ENCODE results near the gene CTXN3. TPM values are rescaled to one million over a fixed set of nuclear protein-coding genes. Genes with fewer than 3 reads are reported as not detected.

CTXN3 gene
- total RNA-seq, 1 experiment from 2014 or later = not detected

DNA sequence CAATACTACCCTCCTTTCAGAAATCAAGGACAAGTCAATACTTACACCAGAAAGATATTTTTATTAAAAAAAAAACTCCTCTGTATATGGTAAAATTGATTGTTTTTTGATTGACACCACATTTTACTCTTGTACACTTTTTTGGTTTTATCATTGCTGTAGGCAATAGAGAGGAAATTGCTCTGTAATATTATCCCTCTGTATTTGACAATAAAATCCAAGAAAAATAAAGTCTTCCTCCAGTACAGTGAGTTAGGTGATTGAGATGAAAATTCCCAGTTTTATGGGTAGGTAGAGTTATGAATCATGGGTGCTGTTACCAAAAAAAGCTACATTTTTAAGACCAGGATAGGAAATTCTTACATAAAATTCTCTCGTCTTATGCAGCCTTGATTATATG, 31.7 kb downstream of the CTXN3 start:
- ATAC-seq = no peak
- DNase-seq (ENCODE audit: low read depth, low spot score) = no peak
- no TSS peak for BruUV-seq (replicated peaks)
- POLR2A ChIA-PET = interaction anchor here (0.7 kb wide), 1 partner anchor 44 kb away, joined by 4 read pairs; no protein-coding TSS in a partner anchor
- H3K9me3 ChIP-seq (ENCODE audit: control insufficient read depth, insufficient read depth, low read depth, low read length) = no peaks in the 10 kb centered on the region
- TF ChIP-seq TCF7L2 (IDR thresholded peaks at IDR 0.05; ENCODE audit: low read depth, low read length) (no peak), SIN3A (IDR thresholded peaks at IDR 0.05; ENCODE audit: borderline replicate concordance, insufficient read depth, low read depth, low read length) (no peak)
- TF ChIP-seq, protein P1, sequence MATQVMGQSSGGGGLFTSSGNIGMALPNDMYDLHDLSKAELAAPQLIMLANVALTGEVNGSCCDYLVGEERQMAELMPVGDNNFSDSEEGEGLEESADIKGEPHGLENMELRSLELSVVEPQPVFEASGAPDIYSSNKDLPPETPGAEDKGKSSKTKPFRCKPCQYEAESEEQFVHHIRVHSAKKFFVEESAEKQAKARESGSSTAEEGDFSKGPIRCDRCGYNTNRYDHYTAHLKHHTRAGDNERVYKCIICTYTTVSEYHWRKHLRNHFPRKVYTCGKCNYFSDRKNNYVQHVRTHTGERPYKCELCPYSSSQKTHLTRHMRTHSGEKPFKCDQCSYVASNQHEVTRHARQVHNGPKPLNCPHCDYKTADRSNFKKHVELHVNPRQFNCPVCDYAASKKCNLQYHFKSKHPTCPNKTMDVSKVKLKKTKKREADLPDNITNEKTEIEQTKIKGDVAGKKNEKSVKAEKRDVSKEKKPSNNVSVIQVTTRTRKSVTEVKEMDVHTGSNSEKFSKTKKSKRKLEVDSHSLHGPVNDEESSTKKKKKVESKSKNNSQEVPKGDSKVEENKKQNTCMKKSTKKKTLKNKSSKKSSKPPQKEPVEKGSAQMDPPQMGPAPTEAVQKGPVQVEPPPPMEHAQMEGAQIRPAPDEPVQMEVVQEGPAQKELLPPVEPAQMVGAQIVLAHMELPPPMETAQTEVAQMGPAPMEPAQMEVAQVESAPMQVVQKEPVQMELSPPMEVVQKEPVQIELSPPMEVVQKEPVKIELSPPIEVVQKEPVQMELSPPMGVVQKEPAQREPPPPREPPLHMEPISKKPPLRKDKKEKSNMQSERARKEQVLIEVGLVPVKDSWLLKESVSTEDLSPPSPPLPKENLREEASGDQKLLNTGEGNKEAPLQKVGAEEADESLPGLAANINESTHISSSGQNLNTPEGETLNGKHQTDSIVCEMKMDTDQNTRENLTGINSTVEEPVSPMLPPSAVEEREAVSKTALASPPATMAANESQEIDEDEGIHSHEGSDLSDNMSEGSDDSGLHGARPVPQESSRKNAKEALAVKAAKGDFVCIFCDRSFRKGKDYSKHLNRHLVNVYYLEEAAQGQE (IDR thresholded peaks at IDR 0.05; ENCODE audit: insufficient read depth in 1 of 2, low read depth in 2 of 2, low read length in 1 of 2) = no peak
- in situ Hi-C loops (cut with HindIII; ENCODE audit: low pct_unique_long_range_greater_than_20kb, low sequenced_read_pairs) = no loop called here
- intact Hi-C loops (cut with micrococcal nuclease; ENCODE audit: unreplicated experiment) = no loop called here
- H3K4me1 ChIP-seq (ENCODE audit: control insufficient read depth, insufficient read depth, low read length) = no peaks in the 10 kb centered on the region
- H3K27me3 ChIP-seq (ENCODE audit: control insufficient read depth, insufficient read depth, low read length) = no peaks in the 10 kb centered on the region
- no peak overlapping the region for H3K4me3 ChIP-seq (ENCODE audit: low read depth in 2 of 2, low read length in 2 of 2)
- H3K36me3 ChIP-seq (ENCODE audit: control insufficient read depth, insufficient read depth, low read length) = no peaks in the 10 kb centered on the region
- CTCF ChIA-PET = no interaction called here
- no peak overlapping the region for H3K27ac ChIP-seq (ENCODE audit: low read length)

DNA sequence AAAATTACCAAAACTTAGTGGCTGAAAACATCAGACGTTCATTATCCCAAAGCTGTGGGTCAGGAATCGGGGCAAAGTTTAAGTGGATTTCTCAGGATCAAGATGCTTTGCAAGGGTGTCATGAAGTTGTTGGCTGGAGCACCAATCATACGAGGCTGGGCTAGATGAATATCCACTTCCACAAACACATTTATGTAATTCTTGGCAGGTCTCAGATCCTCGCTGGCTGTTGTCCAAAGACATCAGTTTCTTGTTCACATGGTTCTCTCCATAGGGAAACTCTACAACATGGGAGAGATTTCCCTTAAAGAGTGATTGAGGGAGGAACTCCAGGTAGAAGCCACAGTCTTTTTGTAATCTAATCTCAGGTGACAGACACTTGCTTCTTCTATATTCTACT, 34.1 kb downstream of the CTXN3 start:
- ChIA-PET POLR2A (no interaction called here), CTCF (no interaction called here)
- Histone ChIP-seq H3K4me1 (ENCODE audit: control insufficient read depth, insufficient read depth, low read length) (no peaks in the 10 kb centered on the region), H3K9me3 (ENCODE audit: control insufficient read depth, insufficient read depth, low read depth, low read length) (no peaks in the 10 kb centered on the region), H3K27ac (ENCODE audit: low read length) (no peak overlapping the region), H3K27me3 (ENCODE audit: control insufficient read depth, insufficient read depth, low read length) (no peaks in the 10 kb centered on the region), H3K4me3 (ENCODE audit: low read depth in 2 of 2, low read length in 2 of 2) (no peak overlapping the region), H3K36me3 (ENCODE audit: control insufficient read depth, insufficient read depth, low read length) (no peaks in the 10 kb centered on the region)
- BruUV-seq (replicated peaks) = no TSS peak
- ATAC-seq = no peak
- in situ Hi-C loops (cut with HindIII; ENCODE audit: low pct_unique_long_range_greater_than_20kb, low sequenced_read_pairs) = no loop called here
- intact Hi-C loops (cut with micrococcal nuclease; ENCODE audit: unreplicated experiment) = no loop called here
- TF ChIP-seq POLR2AphosphoS5 (IDR thresholded peaks at IDR 0.05; ENCODE audit: low read depth, low read length) = no peak
- TF ChIP-seq, protein P2, sequence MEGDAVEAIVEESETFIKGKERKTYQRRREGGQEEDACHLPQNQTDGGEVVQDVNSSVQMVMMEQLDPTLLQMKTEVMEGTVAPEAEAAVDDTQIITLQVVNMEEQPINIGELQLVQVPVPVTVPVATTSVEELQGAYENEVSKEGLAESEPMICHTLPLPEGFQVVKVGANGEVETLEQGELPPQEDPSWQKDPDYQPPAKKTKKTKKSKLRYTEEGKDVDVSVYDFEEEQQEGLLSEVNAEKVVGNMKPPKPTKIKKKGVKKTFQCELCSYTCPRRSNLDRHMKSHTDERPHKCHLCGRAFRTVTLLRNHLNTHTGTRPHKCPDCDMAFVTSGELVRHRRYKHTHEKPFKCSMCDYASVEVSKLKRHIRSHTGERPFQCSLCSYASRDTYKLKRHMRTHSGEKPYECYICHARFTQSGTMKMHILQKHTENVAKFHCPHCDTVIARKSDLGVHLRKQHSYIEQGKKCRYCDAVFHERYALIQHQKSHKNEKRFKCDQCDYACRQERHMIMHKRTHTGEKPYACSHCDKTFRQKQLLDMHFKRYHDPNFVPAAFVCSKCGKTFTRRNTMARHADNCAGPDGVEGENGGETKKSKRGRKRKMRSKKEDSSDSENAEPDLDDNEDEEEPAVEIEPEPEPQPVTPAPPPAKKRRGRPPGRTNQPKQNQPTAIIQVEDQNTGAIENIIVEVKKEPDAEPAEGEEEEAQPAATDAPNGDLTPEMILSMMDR (IDR thresholded peaks at IDR 0.05) = no peak
- TF ChIP-seq SIN3A (IDR thresholded peaks at IDR 0.05; ENCODE audit: borderline replicate concordance, insufficient read depth, low read depth, low read length) = no peak
- no peak for TF ChIP-seq TCF7L2 (IDR thresholded peaks at IDR 0.05; ENCODE audit: low read depth, low read length)
- TF ChIP-seq, protein P1 (IDR thresholded peaks at IDR 0.05; ENCODE audit: insufficient read depth in 1 of 2, low read depth in 2 of 2, low read length in 1 of 2) = no peak
- DNase-seq (ENCODE audit: low read depth, low spot score) = no peak

All from Panc1 (cell line).